Kidney (tissue), 14 donors: ENCODE data around the gene AGTR1. TPM values are rescaled to one million over a fixed set of nuclear protein-coding genes. Genes with fewer than 3 reads are reported as not detected.

ENCODE experiments used
- DNase-seq, 5 donors: peaks; one replicate each; pipeline ENCODE4 v3.0.0-alpha.2; 2013 to 2020
- FAIRE-seq: peaks from 2 replicates; lab custom pipeline; 2012; peaks lifted over from hg19 to GRCh38; lab: Jason Lieb, UNC
- H3K27ac ChIP-seq, 2 donors: one replicate each; pipeline ENCODE4 v1.7.0; 2013; ENCODE audit warnings: low read depth in 2 of 2, low read length in 2 of 2, inconsistent platforms in 1 of 2
- H3K27me3 ChIP-seq: one replicate; pipeline ENCODE4 v1.7.1; 2013; ENCODE audit warnings: low read length, inconsistent platforms; ENCODE audit not compliant: control insufficient read depth, insufficient read depth
- H3K36me3 ChIP-seq, 3 donors: one replicate each; pipeline versions ENCODE4 v1.7.0 to v1.7.1; 2013; ENCODE audit warnings: low read length in 3 of 3, control low read depth in 1 of 3, inconsistent platforms in 1 of 3; ENCODE audit not compliant: insufficient read depth in 3 of 3, control insufficient read depth in 2 of 3
- H3K4me1 ChIP-seq, 3 donors: one replicate each; pipeline versions ENCODE4 v1.7.0 to v1.7.1; 2013; ENCODE audit warnings: low read length in 3 of 3, inconsistent platforms in 1 of 3, low read depth in 1 of 3; ENCODE audit not compliant: control insufficient read depth in 2 of 3, insufficient read depth in 2 of 3
- H3K4me3 ChIP-seq, 3 donors: one replicate each; pipeline versions ENCODE4 v1.7.0 to v1.8.1; 2013; ENCODE audit warnings: low read length in 3 of 3, control low read depth in 1 of 3, inconsistent platforms in 1 of 3
- H3K9ac ChIP-seq, 3 donors: one replicate each; pipeline versions ENCODE4 v1.7.0 to v1.7.1; 2013; ENCODE audit warnings: low read length in 3 of 3, control low read depth in 1 of 3, inconsistent platforms in 1 of 3
- H3K9me3 ChIP-seq, 3 donors: one replicate each; pipeline versions ENCODE4 v1.7.0 to v1.7.1; 2013; ENCODE audit warnings: low read length in 3 of 3, control low read depth in 1 of 3, inconsistent platforms in 1 of 3; ENCODE audit not compliant: control insufficient read depth in 2 of 3, insufficient read depth in 1 of 3
- CTCF ChIP-seq: IDR thresholded peaks from 3 replicates; pipeline ENCODE4 v1.5.1; 2012; ENCODE audit warnings: mild to moderate bottlenecking, moderate library complexity, borderline replicate concordance; ENCODE audit not compliant: insufficient read depth; ENCODE audit errors: extremely low read depth
- intact Hi-C: fragments of 100-400 bp; cut with DNase I; formaldehyde crosslinking; loops from one replicate; pipeline ENCODE4 v1.11.1; 2022
- polyA plus RNA-seq: library from polyadenylated mRNA; stranded (reverse); fragments of 350-450 nt; fragmentation: Illumina TruSeq; extraction: RNeasy Lipid Tissue Mini Kit (QIAGEN cat#74804); gene quantifications from one replicate; pipeline ENCODE4 v1.2.3, GENCODE V29; 2014; ENCODE audit warnings: low read depth, low replicate concordance; ENCODE audit not compliant: insufficient read depth
- total RNA-seq: library from RNA; stranded (reverse); fragmentation: NEBNext Ultra II Directional; extraction: Animal tissue kit (Norgen Biotek cat#: 25700); gene quantifications from one replicate; pipeline ENCODE4 v1.2.1, GENCODE V29; 2021
- donor health status: control.
- donor health status: control.
- donor health status: control.
- donor health status: control.
- donor health status: control.
- donor health status: DM: yes; HTN: yes; CAD: no.
- donor health status: Normal renal cell carcinoma (clear cell type).

The AGTR1 gene
- total and polyA plus RNA-seq, 2 donors from 2014 or later = 5.6 to 14.8 TPM

GRCh38 chr3:148730676-148731075, 33.0 kb downstream of the AGTR1 start:
- intact Hi-C loops = no loop called here
- no peaks in the 10 kb centered on the region for H3K9me3 ChIP-seq
- DNase-seq (no peak), FAIRE-seq (no peak)
- H3K27ac ChIP-seq = no peak overlapping the region
- TF ChIP-seq CTCF = no peak
- H3K4me1 ChIP-seq = peaks cover 0 to 2% (median 0%) of the 10 kb centered on the region in 3 donors
- no peak overlapping the region for H3K4me3 ChIP-seq
- H3K9ac ChIP-seq = no peak overlapping the region
- H3K27me3 ChIP-seq = no peaks in the 10 kb centered on the region
- no peaks in the 10 kb centered on the region for H3K36me3 ChIP-seq

DNA sequence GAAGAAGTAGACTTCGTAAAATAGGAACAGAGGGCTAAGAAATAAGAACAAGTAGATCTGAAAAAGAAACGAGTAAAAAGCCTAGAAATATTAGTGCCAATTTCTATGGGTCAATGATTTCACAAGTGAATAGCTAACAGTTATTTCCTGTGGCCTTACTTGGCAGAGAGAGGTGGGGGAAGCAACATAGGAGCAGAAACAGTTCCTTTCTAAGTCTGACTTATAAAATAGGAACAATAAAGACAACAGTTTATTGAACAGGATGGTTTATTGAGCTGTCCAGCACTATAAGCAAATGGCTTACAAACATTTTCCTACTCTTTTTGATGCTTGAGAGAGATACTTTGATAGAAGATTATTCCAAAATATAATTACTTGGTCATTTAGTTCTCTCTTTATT, 37.9 kb downstream of the AGTR1 start:
- no peak overlapping the region for H3K4me3 ChIP-seq
- intact Hi-C loops = no loop called here
- no peak for DNase-seq

DNA sequence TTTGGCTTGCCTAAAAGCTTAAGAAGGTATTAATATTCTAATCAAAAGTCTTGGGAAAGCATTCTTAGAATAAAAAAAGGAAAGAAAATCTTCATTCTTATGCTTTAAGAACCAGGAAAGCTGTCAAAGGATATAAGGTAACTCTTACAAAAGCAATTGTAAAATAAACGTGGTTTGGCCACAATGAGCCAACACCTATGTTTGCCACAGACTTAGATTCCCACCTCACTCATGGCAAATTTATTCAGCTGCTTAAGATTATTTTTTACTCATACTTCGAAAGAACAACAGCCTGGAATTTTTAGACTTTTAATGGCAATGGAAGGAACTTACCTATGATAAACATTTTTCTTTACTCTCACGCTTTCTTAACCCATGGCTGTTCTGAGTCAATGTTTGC, 38.4 kb downstream of the AGTR1 start:
- H3K9ac ChIP-seq = no peak overlapping the region
- no peaks in the 10 kb centered on the region for H3K36me3 ChIP-seq
- no peak overlapping the region for H3K27ac ChIP-seq
- no peak for DNase-seq
- FAIRE-seq = no peak
- H3K9me3 ChIP-seq = no peaks in the 10 kb centered on the region
- H3K4me1 ChIP-seq = peaks cover 0 to 4% (median 0%) of the 10 kb centered on the region in 3 donors
- H3K4me3 ChIP-seq = no peak overlapping the region
- intact Hi-C loops = no loop called here
- no peak for TF ChIP-seq CTCF
- H3K27me3 ChIP-seq = no peaks in the 10 kb centered on the region

More for the DNA sequence above, 37.9 kb downstream of the AGTR1 start:
- H3K36me3 ChIP-seq = no peaks in the 10 kb centered on the region
- peak; percentile 30 for FAIRE-seq
- H3K4me1 ChIP-seq = peaks cover 0 to 4% (median 0%) of the 10 kb centered on the region in 3 donors
- H3K27me3 ChIP-seq = no peaks in the 10 kb centered on the region
- no peak for TF ChIP-seq CTCF
- no peak overlapping the region for H3K9ac ChIP-seq
- no peaks in the 10 kb centered on the region for H3K9me3 ChIP-seq
- H3K27ac ChIP-seq = no peak overlapping the region

- TF ChIP-seq CTCF = no peak
- H3K27me3 ChIP-seq = no peaks in the 10 kb centered on the region
- H3K9me3 ChIP-seq = no peaks in the 10 kb centered on the region
- peaks cover 0 to 4% (median 0%) of the 10 kb centered on the region in 3 donors for H3K4me1 ChIP-seq
- H3K27ac ChIP-seq = no peak overlapping the region
- no peak overlapping the region for H3K4me3 ChIP-seq
- DNase-seq = no peak
- no peaks in the 10 kb centered on the region for H3K36me3 ChIP-seq
- no peak overlapping the region for H3K9ac ChIP-seq
- intact Hi-C loops = no loop called here
- no peak for FAIRE-seq
Observed at GRCh38 chr3:148737104-148737530, 39.4 kb downstream of the AGTR1 start.
